ENCODE results near the gene ZNF768. TPM values are rescaled to one million over a fixed set of nuclear protein-coding genes. Genes with fewer than 3 reads are reported as not detected.

ZNF768 gene
- total and polyA plus RNA-seq, 2 experiments from 2014 or later: 8.3 to 43.0 TPM

DNA sequence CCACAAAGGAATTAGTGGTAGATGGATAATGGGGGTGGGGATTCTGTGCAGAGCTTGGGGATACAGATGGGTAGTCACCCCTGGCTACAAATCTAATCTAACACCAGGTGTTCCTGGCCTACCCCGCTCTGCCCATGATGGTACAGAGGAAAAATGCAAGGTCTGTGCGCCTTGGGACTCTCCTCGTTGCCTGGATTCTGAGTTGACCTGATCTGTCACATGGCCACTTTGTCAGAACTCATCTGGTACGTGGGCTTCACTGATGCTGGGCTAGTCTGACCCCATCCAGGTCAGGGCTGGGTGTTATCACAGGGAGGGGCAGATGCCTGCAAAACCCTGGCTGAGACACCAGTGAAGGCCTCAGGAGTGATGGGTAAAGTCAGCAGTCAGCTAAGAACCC is 26.6 kb upstream of the ZNF768 start:
- peaks cover 3% of the 10 kb centered on the region; the same call in 1 of the 2 replicates for H3K79me2 ChIP-seq (replicated peaks; ENCODE audit: insufficient read depth)
- H3K27me3 Mint-ChIP-seq (ENCODE audit: insufficient read depth, low read depth, poor library complexity): peaks cover 2% of the 10 kb centered on the region
- H3K4me2 ChIP-seq: no peak overlapping the region
- no peak overlapping the region for H3K27ac Mint-ChIP-seq
- no peak overlapping the region for H3K4me3 ChIP-seq
- no peak overlapping the region for H3K4me3 Mint-ChIP-seq
- no peaks in the 10 kb centered on the region; the same call in 1 of the 2 replicates for H3K36me3 ChIP-seq (ENCODE audit: insufficient read depth)
- H3K27me3 ChIP-seq (ENCODE audit: insufficient read depth): no peaks in the 10 kb centered on the region
- H3F3A ChIP-seq (replicated peaks; ENCODE audit: low read depth): 0 out of 2 replicates have a peak, but pooled peaks cover 3% of the 10 kb centered on the region
- H3K4me1 ChIP-seq (ENCODE audit: insufficient read depth): peaks cover 24% of the 10 kb centered on the region
- no peaks in the 10 kb centered on the region for H4K20me1 ChIP-seq (replicated peaks; ENCODE audit: insufficient read depth)
- H3K9me2 ChIP-seq (ENCODE audit: insufficient read depth): no peaks in the 10 kb centered on the region
- DNase-seq (ENCODE audit: low spot score) (no peak), ATAC-seq (no peak)
- TF ChIP-seq CREB1 (CRISPR knock-in tag; IDR thresholded peaks at IDR 0.05; ENCODE audit: low read depth) (no peak), NANOG (IDR thresholded peaks at IDR 0.05; ENCODE audit: borderline replicate concordance) (no peak), POLR2AphosphoS5 (IDR thresholded peaks at IDR 0.05; ENCODE audit: low read depth) (no peak), EZH2phosphoT487 (IDR thresholded peaks at IDR 0.05; ENCODE audit: unreplicated experiment) (no peak), ZNF331 (CRISPR knock-in tag; IDR thresholded peaks at IDR 0.05; ENCODE audit: low read depth) (no peak), STAT1 (IDR thresholded peaks at IDR 0.05; ENCODE audit: unreplicated experiment) (no peak), JUNB (IDR thresholded peaks at IDR 0.05; ENCODE audit: unreplicated experiment) (no peak)
- TF ChIP-seq, protein P1, sequence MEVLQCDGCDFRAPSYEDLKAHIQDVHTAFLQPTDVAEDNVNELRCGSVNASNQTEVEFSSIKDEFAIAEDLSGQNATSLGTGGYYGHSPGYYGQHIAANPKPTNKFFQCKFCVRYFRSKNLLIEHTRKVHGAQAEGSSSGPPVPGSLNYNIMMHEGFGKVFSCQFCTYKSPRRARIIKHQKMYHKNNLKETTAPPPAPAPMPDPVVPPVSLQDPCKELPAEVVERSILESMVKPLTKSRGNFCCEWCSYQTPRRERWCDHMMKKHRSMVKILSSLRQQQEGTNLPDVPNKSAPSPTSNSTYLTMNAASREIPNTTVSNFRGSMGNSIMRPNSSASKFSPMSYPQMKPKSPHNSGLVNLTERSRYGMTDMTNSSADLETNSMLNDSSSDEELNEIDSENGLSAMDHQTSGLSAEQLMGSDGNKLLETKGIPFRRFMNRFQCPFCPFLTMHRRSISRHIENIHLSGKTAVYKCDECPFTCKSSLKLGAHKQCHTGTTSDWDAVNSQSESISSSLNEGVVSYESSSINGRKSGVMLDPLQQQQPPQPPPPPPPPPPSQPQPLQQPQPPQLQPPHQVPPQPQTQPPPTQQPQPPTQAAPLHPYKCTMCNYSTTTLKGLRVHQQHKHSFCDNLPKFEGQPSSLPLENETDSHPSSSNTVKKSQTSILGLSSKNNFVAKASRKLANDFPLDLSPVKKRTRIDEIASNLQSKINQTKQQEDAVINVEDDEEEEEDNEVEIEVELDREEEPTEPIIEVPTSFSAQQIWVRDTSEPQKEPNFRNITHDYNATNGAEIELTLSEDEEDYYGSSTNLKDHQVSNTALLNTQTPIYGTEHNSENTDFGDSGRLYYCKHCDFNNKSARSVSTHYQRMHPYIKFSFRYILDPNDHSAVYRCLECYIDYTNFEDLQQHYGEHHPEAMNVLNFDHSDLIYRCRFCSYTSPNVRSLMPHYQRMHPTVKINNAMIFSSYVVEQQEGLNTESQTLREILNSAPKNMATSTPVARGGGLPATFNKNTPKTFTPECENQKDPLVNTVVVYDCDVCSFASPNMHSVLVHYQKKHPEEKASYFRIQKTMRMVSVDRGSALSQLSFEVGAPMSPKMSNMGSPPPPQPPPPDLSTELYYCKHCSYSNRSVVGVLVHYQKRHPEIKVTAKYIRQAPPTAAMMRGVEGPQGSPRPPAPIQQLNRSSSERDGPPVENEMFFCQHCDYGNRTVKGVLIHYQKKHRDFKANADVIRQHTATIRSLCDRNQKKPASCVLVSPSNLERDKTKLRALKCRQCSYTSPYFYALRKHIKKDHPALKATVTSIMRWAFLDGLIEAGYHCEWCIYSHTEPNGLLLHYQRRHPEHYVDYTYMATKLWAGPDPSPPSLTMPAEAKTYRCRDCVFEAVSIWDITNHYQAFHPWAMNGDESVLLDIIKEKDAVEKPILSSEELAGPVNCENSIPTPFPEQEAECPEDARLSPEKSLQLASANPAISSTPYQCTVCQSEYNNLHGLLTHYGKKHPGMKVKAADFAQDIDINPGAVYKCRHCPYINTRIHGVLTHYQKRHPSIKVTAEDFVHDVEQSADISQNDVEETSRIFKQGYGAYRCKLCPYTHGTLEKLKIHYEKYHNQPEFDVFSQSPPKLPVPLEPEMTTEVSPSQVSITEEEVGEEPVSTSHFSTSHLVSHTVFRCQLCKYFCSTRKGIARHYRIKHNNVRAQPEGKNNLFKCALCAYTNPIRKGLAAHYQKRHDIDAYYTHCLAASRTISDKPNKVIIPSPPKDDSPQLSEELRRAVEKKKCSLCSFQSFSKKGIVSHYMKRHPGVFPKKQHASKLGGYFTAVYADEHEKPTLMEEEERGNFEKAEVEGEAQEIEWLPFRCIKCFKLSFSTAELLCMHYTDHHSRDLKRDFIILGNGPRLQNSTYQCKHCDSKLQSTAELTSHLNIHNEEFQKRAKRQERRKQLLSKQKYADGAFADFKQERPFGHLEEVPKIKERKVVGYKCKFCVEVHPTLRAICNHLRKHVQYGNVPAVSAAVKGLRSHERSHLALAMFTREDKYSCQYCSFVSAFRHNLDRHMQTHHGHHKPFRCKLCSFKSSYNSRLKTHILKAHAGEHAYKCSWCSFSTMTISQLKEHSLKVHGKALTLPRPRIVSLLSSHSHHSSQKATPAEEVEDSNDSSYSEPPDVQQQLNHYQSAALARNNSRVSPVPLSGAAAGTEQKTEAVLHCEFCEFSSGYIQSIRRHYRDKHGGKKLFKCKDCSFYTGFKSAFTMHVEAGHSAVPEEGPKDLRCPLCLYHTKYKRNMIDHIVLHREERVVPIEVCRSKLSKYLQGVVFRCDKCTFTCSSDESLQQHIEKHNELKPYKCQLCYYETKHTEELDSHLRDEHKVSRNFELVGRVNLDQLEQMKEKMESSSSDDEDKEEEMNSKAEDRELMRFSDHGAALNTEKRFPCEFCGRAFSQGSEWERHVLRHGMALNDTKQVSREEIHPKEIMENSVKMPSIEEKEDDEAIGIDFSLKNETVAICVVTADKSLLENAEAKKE (CRISPR knock-in tag; IDR thresholded peaks at IDR 0.05): no peak
- TF ChIP-seq, protein P2, sequence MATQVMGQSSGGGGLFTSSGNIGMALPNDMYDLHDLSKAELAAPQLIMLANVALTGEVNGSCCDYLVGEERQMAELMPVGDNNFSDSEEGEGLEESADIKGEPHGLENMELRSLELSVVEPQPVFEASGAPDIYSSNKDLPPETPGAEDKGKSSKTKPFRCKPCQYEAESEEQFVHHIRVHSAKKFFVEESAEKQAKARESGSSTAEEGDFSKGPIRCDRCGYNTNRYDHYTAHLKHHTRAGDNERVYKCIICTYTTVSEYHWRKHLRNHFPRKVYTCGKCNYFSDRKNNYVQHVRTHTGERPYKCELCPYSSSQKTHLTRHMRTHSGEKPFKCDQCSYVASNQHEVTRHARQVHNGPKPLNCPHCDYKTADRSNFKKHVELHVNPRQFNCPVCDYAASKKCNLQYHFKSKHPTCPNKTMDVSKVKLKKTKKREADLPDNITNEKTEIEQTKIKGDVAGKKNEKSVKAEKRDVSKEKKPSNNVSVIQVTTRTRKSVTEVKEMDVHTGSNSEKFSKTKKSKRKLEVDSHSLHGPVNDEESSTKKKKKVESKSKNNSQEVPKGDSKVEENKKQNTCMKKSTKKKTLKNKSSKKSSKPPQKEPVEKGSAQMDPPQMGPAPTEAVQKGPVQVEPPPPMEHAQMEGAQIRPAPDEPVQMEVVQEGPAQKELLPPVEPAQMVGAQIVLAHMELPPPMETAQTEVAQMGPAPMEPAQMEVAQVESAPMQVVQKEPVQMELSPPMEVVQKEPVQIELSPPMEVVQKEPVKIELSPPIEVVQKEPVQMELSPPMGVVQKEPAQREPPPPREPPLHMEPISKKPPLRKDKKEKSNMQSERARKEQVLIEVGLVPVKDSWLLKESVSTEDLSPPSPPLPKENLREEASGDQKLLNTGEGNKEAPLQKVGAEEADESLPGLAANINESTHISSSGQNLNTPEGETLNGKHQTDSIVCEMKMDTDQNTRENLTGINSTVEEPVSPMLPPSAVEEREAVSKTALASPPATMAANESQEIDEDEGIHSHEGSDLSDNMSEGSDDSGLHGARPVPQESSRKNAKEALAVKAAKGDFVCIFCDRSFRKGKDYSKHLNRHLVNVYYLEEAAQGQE (IDR thresholded peaks at IDR 0.05; ENCODE audit: unreplicated experiment): no peak
- H2AFZ ChIP-seq: no peak overlapping the region
- H3K36me3 Mint-ChIP-seq (ENCODE audit: low read depth): peaks cover 21% of the 10 kb centered on the region
- H3K9me3 Mint-ChIP-seq: no peaks in the 10 kb centered on the region
- peaks cover 20% of the 10 kb centered on the region for H3K4me1 Mint-ChIP-seq
- H3K27ac ChIP-seq (ENCODE audit: low read depth): no peak overlapping the region

Data from GM23338 (cell line).